ENCODE data around the gene ZNF555. TPM values are rescaled to one million over a fixed set of nuclear protein-coding genes. Genes with fewer than 3 reads are reported as not detected.

The ZNF555 gene
- total and polyA plus RNA-seq, 2 of the 13 experiments (the other 11 are each of a cell fraction or from before 2014, with no cell fraction given) = 5.0 to 8.0 TPM

DNA sequence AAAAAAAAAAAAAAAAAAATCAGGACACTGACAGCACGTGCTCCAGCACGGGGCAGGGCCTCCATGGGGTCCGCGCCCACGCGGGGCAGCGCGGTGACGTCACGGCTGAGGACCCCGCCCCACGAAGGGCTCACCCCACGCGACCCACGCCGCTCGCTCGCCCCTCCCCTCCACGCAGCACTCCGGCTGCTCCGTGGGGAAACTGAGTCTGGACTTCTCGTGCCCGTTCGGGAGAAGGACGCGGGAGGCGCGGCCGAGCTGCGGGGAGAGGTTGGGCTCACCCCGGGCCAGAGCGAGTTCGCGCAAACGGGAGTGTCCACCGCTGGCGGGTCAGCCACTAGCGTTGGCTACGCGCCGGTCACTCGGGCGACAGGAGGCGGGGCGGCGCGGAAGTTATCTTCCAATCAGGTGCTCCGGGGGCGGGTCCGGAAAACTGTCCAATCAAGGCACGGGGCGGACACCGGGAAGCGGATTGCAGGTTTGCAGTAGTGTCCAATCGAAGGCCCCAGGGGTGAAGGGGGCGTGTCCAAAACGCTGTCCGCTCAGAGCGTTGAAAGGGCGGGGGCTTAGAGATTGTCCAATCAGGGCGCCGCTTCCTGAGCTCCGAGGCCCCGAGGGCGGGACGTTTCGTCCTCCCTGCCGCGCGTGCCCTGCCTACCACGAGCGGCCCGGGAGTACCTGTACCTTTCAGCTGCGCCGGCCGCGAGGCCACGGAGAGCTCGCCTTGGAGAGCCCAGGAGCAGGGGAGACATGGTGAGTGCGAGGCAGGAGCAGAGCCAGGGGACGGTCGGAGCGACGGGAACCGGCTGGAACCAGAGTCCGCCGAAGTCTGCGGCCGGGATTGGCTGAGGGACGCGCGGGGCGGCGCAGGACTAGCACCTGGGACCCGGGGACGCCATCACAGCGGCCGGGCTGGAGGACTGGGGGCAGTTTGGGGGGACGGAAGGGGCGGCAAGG lies 59.3 kb downstream of the ZNF555 start, which contains the start of gene ZNF57 (continued):
- TF ChIP-seq GMEB2 (CRISPR knock-in tag; IDR thresholded peaks at IDR 0.05; ENCODE audit: low read depth) (no peak), EEA1 (CRISPR knock-in tag; IDR thresholded peaks at IDR 0.05; ENCODE audit: borderline replicate concordance) (no peak; the same call in 1 of the 2 replicates), HNF4A (CRISPR knock-in tag; IDR thresholded peaks at IDR 0.05) (peak; percentile 36), RBFOX2 (IDR thresholded peaks at IDR 0.05; ENCODE audit: low read depth, low read length) (peak; percentile 87), SMAD1 (CRISPR knock-in tag; IDR thresholded peaks at IDR 0.05; ENCODE audit: borderline replicate concordance, low read depth) (no peak; the same call in 1 of the 2 replicates), ATAD3A (CRISPR knock-in tag; IDR thresholded peaks at IDR 0.05) (0 out of 2 replicates have a peak, but pooled peaks have one; percentile 45), PHF8 (CRISPR knock-in tag; IDR thresholded peaks at IDR 0.05) (peak; percentile 79), NONO (IDR thresholded peaks at IDR 0.05) (no peak), NONO (CRISPR knock-in tag; conservative IDR thresholded peaks at IDR 0.05) (peak; percentile 64), TBX2 (CRISPR knock-in tag; IDR thresholded peaks at IDR 0.05; ENCODE audit: borderline replicate concordance) (no peak), ZNF704 (CRISPR knock-in tag; IDR thresholded peaks at IDR 0.05; ENCODE audit: borderline replicate concordance) (no peak), GABPA (IDR thresholded peaks at IDR 0.05; ENCODE audit: low read depth, low read length) (no peak), GABPA (CRISPR knock-in tag; IDR thresholded peaks at IDR 0.05; ENCODE audit: low read depth) (no peak; the same call in 1 of the 2 replicates)
- TF ChIP-seq, protein P1, sequence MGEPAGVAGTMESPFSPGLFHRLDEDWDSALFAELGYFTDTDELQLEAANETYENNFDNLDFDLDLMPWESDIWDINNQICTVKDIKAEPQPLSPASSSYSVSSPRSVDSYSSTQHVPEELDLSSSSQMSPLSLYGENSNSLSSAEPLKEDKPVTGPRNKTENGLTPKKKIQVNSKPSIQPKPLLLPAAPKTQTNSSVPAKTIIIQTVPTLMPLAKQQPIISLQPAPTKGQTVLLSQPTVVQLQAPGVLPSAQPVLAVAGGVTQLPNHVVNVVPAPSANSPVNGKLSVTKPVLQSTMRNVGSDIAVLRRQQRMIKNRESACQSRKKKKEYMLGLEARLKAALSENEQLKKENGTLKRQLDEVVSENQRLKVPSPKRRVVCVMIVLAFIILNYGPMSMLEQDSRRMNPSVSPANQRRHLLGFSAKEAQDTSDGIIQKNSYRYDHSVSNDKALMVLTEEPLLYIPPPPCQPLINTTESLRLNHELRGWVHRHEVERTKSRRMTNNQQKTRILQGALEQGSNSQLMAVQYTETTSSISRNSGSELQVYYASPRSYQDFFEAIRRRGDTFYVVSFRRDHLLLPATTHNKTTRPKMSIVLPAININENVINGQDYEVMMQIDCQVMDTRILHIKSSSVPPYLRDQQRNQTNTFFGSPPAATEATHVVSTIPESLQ (CRISPR knock-in tag; conservative IDR thresholded peaks at IDR 0.05) = no peak
- TF ChIP-seq, protein P2, sequence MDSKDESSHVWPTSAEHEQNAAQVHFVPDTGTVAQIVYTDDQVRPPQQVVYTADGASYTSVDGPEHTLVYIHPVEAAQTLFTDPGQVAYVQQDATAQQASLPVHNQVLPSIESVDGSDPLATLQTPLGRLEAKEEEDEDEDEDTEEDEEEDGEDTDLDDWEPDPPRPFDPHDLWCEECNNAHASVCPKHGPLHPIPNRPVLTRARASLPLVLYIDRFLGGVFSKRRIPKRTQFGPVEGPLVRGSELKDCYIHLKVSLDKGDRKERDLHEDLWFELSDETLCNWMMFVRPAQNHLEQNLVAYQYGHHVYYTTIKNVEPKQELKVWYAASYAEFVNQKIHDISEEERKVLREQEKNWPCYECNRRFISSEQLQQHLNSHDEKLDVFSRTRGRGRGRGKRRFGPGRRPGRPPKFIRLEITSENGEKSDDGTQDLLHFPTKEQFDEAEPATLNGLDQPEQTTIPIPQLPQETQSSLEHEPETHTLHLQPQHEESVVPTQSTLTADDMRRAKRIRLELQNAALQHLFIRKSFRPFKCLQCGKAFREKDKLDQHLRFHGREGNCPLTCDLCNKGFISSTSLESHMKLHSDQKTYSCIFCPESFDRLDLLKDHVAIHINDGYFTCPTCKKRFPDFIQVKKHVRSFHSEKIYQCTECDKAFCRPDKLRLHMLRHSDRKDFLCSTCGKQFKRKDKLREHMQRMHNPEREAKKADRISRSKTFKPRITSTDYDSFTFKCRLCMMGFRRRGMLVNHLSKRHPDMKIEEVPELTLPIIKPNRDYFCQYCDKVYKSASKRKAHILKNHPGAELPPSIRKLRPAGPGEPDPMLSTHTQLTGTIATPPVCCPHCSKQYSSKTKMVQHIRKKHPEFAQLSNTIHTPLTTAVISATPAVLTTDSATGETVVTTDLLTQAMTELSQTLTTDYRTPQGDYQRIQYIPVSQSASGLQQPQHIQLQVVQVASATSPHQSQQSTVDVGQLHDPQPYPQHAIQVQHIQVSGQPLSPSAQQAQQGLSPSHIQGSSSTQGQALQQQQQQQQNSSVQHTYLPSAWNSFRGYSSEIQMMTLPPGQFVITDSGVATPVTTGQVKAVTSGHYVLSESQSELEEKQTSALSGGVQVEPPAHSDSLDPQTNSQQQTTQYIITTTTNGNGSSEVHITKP (CRISPR knock-in tag; IDR thresholded peaks at IDR 0.05; ENCODE audit: low read depth) = no peak
- TF ChIP-seq, protein P3, sequence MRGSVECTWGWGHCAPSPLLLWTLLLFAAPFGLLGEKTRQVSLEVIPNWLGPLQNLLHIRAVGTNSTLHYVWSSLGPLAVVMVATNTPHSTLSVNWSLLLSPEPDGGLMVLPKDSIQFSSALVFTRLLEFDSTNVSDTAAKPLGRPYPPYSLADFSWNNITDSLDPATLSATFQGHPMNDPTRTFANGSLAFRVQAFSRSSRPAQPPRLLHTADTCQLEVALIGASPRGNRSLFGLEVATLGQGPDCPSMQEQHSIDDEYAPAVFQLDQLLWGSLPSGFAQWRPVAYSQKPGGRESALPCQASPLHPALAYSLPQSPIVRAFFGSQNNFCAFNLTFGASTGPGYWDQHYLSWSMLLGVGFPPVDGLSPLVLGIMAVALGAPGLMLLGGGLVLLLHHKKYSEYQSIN (CRISPR knock-in tag; IDR thresholded peaks at IDR 0.05; ENCODE audit: borderline replicate concordance) = no peak
